Loucy (cell line): ENCODE results near the gene AADAC.

Experiments
- CTCF ChIP-seq: fragments of 200-600 bp; sonication (generic); conservative IDR thresholded peaks from 2 replicates; pipeline ENCODE4 v1.5.1; 2014; ENCODE audit warnings: mild to moderate bottlenecking, antibody characterized with exemption, low read length
- EZH2phosphoT487 ChIP-seq: fragments of 200-600 bp; IDR thresholded peaks from 2 replicates; pipeline ENCODE4 v1.6.1; 2018; ENCODE audit warnings: antibody characterized with exemption, mild to moderate bottlenecking, moderate library complexity, borderline replicate concordance

DNA sequence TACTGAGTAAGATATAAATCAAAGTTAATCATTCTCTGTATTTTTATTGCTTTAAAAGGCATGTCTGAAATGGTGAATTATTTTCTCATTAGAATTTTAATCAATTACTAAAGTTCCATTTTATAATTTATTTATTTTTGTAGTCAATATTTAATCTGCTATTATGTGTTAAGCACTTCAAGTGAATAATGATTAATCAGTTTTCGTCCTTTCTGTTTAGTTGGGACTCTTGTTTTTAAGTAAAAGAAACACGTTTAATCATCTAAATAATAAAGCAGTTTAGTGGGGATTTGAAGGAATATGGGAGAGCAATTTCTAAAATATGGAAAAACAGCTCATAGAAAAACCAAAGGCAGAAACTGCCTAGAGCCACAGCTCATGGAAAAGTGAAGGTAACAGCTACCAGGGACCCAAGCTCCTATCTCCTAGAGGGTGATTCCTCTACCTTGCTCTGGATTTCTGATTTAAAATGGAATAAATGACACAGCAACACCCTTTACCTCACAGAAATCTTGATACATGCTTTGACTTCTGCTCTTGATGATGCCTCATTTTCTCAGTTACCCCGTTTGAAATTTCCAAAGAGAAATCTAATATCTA is 31.5 kb downstream of the AADAC start:
- TF ChIP-seq CTCF (no peak), EZH2phosphoT487 (no peak)
